ELR (cell line): Measurements from ENCODE around the gene AKAP10.
"Not testable (repeated sequence)": the region's sequence is repeated elsewhere in the genome, so short reads cannot be mapped to it uniquely, and the experiment has no call there.

Experiments used
- DNase-seq: peaks from one replicate; pipeline ENCODE4 v3.0.0-alpha.2; 2015; ENCODE audit warnings: low read depth

The AKAP10 gene

DNA sequence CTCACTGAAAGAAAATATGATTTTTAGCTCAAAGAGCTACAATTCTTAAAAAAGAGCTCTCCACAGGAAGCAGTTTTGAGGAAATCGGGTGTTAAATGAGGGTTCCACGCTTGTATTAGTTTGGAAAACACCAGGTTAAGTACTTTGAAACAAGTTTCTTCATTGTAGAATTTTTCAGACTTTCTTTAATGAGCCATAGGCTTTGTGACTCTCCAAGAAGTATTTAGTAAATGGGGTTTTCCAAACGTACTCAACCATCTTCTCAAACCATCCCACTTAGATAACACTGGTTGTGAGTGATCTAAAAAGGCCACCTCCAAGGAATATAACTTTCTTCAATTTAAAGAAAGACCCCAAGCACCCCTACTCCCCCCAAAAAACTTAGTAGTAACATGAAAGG, 112.6 kb downstream of the AKAP10 start:
- DNase-seq: no peak

DNA sequence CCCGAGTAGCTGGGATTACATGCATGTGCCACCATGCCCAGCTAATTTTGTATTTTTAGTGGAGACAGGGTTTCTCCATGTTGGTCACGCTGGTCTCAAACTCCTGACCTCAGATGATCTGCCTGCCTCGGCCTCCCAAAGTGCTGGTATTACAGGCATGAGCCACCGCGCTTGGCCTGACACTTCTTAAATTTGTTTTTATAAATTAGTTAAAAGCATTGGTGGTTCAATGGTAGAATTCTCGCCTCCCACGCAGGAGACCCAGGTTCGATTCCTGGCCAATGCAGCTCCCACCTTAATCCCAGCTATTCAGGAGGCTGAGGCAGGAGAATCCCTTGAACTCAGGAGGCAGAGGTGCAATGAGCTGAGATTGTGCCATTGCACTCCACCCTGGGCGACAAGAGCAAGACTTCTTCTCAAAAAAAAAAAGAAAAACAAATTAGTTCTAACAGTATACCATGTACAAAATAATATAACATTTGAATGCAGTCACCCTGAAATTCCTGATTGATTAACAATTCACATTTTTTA, 116.9 kb downstream of the AKAP10 start:
- not testable (repeated sequence) for DNase-seq

DNA sequence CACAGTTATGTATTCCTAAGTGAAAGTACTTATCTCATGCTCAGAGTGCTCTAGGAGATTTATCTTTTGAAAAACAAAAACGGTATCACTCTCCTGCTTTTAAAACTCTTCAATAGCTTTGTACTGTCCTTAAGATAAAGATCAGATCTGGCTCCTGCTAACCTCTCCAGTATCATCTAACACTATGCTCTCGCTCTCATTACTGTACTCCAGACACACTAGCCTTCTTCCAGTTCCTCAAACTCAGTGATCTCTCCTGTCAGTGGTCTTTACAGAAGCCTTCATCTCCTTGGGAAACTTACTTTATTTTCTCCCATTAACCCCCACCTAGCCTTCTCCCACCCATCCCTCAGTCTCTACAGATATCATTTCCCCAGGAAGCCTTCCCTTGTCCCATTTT, 120.0 kb downstream of the AKAP10 start:
- no peak for DNase-seq
